Activated CD8-positive, alpha-beta T cell treated with anti-CD3 and anti-CD28 coated beads for 36 hours (primary cell): Measurements from ENCODE around the gene COL18A1. TPM values are rescaled to one million over a fixed set of nuclear protein-coding genes. Genes with fewer than 3 reads are reported as not detected.
A peak's percentile ranks its signal among the peaks of the same experiment; 100 is the strongest.

Experiments
- ATAC-seq: fragments of 200-7000 bp; cut with Tn5 transposase; one replicate; pipeline ENCODE4 v1.10.0; 2021; ENCODE audit warnings: mild to moderate bottlenecking, moderate library complexity
- CTCF ChIA-PET: fragments of 350-600 bp; sonication (Branson Sonifier 250); formaldehyde crosslinking; loops from one replicate; lab custom pipeline; 2021; ENCODE audit warnings: antibody characterized with exemption; lab: Charles Lee
- POLR2A ChIA-PET: fragments of 350-600 bp; sonication (Branson Sonifier 250); formaldehyde crosslinking; loops from one replicate; lab custom pipeline; 2021; ENCODE audit warnings: antibody characterized with exemption; lab: Charles Lee
- DNase-seq: peaks from one replicate; pipeline ENCODE4 v3.0.0-alpha.2; 2020
- H3K27ac Mint-ChIP-seq: one replicate; pipeline ENCODE4 v1.8.0; 2021; ENCODE audit warnings: mild to moderate bottlenecking, mixed read lengths
- H3K27me3 Mint-ChIP-seq: one replicate; pipeline ENCODE4 v1.8.0; 2021; ENCODE audit warnings: mixed read lengths
- H3K36me3 Mint-ChIP-seq: one replicate; pipeline ENCODE4 v1.8.0; 2021; ENCODE audit warnings: low read depth, mixed read lengths
- H3K4me1 Mint-ChIP-seq: one replicate; pipeline ENCODE4 v1.8.0; 2021; ENCODE audit warnings: low read depth, mixed read lengths
- H3K4me3 Mint-ChIP-seq: one replicate; pipeline ENCODE4 v1.8.0; 2021; ENCODE audit warnings: mild to moderate bottlenecking, moderate library complexity, mixed read lengths
- H3K9me3 Mint-ChIP-seq: one replicate; pipeline ENCODE4 v1.8.0; 2021; ENCODE audit warnings: mixed read lengths
- CTCF ChIP-seq: fragments of 200-600 bp; IDR thresholded peaks from one replicate; pipeline ENCODE4 v1.8.0; 2022; ENCODE audit warnings: antibody characterized with exemption, mild to moderate bottlenecking
- intact Hi-C: fragments of 100-400 bp; cut with micrococcal nuclease; formaldehyde crosslinking; loops from one replicate; pipeline ENCODE4 v1.10.0; 2022
- total RNA-seq, 2 experiments: library from RNA; stranded (reverse); gene quantifications; one replicate each; pipeline ENCODE4 v1.2.3, GENCODE V29; 2021

The COL18A1 gene
- total RNA-seq, 2 experiments from 2014 or later: 9.4 to 9.7 TPM

- TF ChIP-seq CTCF: no peak
- Mint-ChIP-seq H3K4me3 (no peak overlapping the region), H3K27me3 (no peaks in the 10 kb centered on the region), H3K27ac (no peak overlapping the region), H3K9me3 (no peaks in the 10 kb centered on the region), H3K36me3 (no peaks in the 10 kb centered on the region), H3K4me1 (peaks cover 14% of the 10 kb centered on the region)
- ChIA-PET POLR2A (no interaction called here), CTCF (interaction anchor here (1.7 kb wide), 1 partner anchor 9 kb away, joined by 6 read pairs; no protein-coding TSS in a partner anchor)
- no peak for DNase-seq
- ATAC-seq: no peak
- intact Hi-C loops: loop anchor here (10.0 kb wide), 1 partner anchor 355 kb away; no protein-coding TSS in a partner anchor
Observed at GRCh38 chr21:45469273-45470086, 64.5 kb downstream of the COL18A1 start.

- DNase-seq (no peak), ATAC-seq (no peak)
- POLR2A ChIA-PET: no interaction called here
- no peak overlapping the region for H3K4me3 Mint-ChIP-seq
- intact Hi-C loops: loop anchor here (10.0 kb wide), 1 partner anchor 355 kb away; no protein-coding TSS in a partner anchor
- no peak overlapping the region for H3K27ac Mint-ChIP-seq
- no peaks in the 10 kb centered on the region for H3K9me3 Mint-ChIP-seq
- TF ChIP-seq CTCF: no peak
- peaks cover 14% of the 10 kb centered on the region for H3K4me1 Mint-ChIP-seq
- no peaks in the 10 kb centered on the region for H3K27me3 Mint-ChIP-seq
- CTCF ChIA-PET: no interaction called here
- no peaks in the 10 kb centered on the region for H3K36me3 Mint-ChIP-seq
Observed at GRCh38 chr21:45470087-45470515, 65.1 kb downstream of the COL18A1 start.

GRCh38 chr21:45470773-45471524 lies 66.0 kb downstream of the COL18A1 start:
- no peaks in the 10 kb centered on the region for H3K27me3 Mint-ChIP-seq
- CTCF ChIA-PET: no interaction called here
- intact Hi-C loops: loop anchor here (10.0 kb wide), 1 partner anchor 354 kb away; no protein-coding TSS in a partner anchor
- peak; percentile 88 for ATAC-seq
- H3K27ac Mint-ChIP-seq: peak overlapping the region; percentile 67
- no peaks in the 10 kb centered on the region for H3K36me3 Mint-ChIP-seq
- no peak overlapping the region for H3K4me3 Mint-ChIP-seq
- peaks cover 14% of the 10 kb centered on the region for H3K4me1 Mint-ChIP-seq
- no peak for TF ChIP-seq CTCF
- peak; percentile 58 for DNase-seq
- POLR2A ChIA-PET: interaction anchor here (1.5 to 1.7 kb wide), 2 partner anchors 9 to 348 kb away, joined by 3 to 6 read pairs; no protein-coding TSS in a partner anchor
- H3K9me3 Mint-ChIP-seq: no peaks in the 10 kb centered on the region

GRCh38 chr21:45471525-45472221 lies 66.7 kb downstream of the COL18A1 start:
- H3K27me3 Mint-ChIP-seq: no peaks in the 10 kb centered on the region
- intact Hi-C loops: loop anchor here (10.0 kb wide), 1 partner anchor 353 kb away; no protein-coding TSS in a partner anchor
- CTCF ChIA-PET: no interaction called here
- H3K36me3 Mint-ChIP-seq: no peaks in the 10 kb centered on the region
- H3K4me1 Mint-ChIP-seq: peaks cover 16% of the 10 kb centered on the region
- no peak overlapping the region for H3K4me3 Mint-ChIP-seq
- no peak for TF ChIP-seq CTCF
- ATAC-seq: no peak
- DNase-seq: no peak
- POLR2A ChIA-PET: interaction anchor here (1.5 to 1.7 kb wide), 2 partner anchors 8 to 348 kb away, joined by 3 to 6 read pairs; no protein-coding TSS in a partner anchor
- no peaks in the 10 kb centered on the region for H3K9me3 Mint-ChIP-seq
- peak overlapping the region; percentile 67 for H3K27ac Mint-ChIP-seq
